H1 (cell line): ENCODE measurements around the gene CDRT4. TPM values are rescaled to one million over a fixed set of nuclear protein-coding genes. Genes with fewer than 3 reads are reported as not detected.

Experiments
- CTCF ChIA-PET: fragments of 300-600 bp; sonication (Branson Sonifier 250); formaldehyde crosslinking; loops from one replicate; lab custom pipeline; 2021; ENCODE audit not compliant: partially characterized antibody; lab: Charles Lee
- POLR2A ChIA-PET: fragments of 300-600 bp; sonication (Branson Sonifier 250); formaldehyde crosslinking; loops from one replicate; lab custom pipeline; 2021; ENCODE audit warnings: inconsistent platforms; ENCODE audit not compliant: partially characterized antibody; lab: Charles Lee
- DNase-seq, 2 experiments: peaks; one replicate each; pipeline versions ENCODE4 v3.0.0 to v3.0.0-alpha.2; 2010 to 2022; ENCODE audit warnings: low spot score in 2 of 2, low read depth in 1 of 2, mixed read lengths in 1 of 2
- FAIRE-seq: peaks from 2 replicates; lab custom pipeline; 2011; peaks lifted over from hg19 to GRCh38; lab: Jason Lieb, UNC
- H2AFZ ChIP-seq: 2 replicates; pipeline ENCODE4 v1.8.1; 2012; ENCODE audit warnings: low read length, inconsistent platforms
- H2AK5ac ChIP-seq: 2 replicates; pipeline ENCODE4 v1.6.1; 2013; ENCODE audit warnings: low read depth, low read length
- H2BK120ac ChIP-seq: replicated peaks from 2 replicates; pipeline ENCODE3; 2013; ENCODE audit warnings: low read depth, low read length, inconsistent platforms
- H2BK12ac ChIP-seq: 2 replicates; pipeline ENCODE4 v1.6.1; 2013; ENCODE audit warnings: low read depth, low read length
- H2BK15ac ChIP-seq: 2 replicates; pipeline ENCODE4 v1.6.1; 2013; ENCODE audit warnings: low read length
- H2BK20ac ChIP-seq: 2 replicates; pipeline ENCODE4 v1.6.1; 2013; ENCODE audit warnings: low read length
- H2BK5ac ChIP-seq: 2 replicates; pipeline ENCODE4 v1.6.1; 2013; ENCODE audit warnings: low read depth, low read length
- H3K14ac ChIP-seq: 2 replicates; pipeline ENCODE4 v1.6.1; 2013; ENCODE audit warnings: inconsistent platforms; ENCODE audit not compliant: insufficient read length
- H3K18ac ChIP-seq: 2 replicates; pipeline ENCODE4 v1.6.1; 2013; ENCODE audit warnings: low read length; ENCODE audit errors: extremely low read depth
- H3K23ac ChIP-seq: 2 replicates; pipeline ENCODE4 v1.6.1; 2013; ENCODE audit warnings: inconsistent platforms; ENCODE audit not compliant: insufficient read length
- H3K23me2 ChIP-seq: 2 replicates; pipeline ENCODE4 v1.6.1; 2013; ENCODE audit warnings: low read depth, low read length
- H3K27ac ChIP-seq: 2 replicates; pipeline ENCODE4 v1.6.1; 2011; ENCODE audit warnings: low read depth, low read length, inconsistent platforms
- H3K27me3 ChIP-seq, 4 experiments: replicated peaks in 1 of 4; 1 replicate in 1 of 4; 2 replicates in 3 of 4; pipeline versions ENCODE4 v1.6.1 to v1.8.1; 2011 to 2013; ENCODE audit warnings: low read length in 3 of 4, mild to moderate bottlenecking in 3 of 4, inconsistent platforms in 2 of 4, mixed read lengths in 2 of 4, moderate library complexity in 1 of 4; ENCODE audit not compliant: control insufficient read depth in 3 of 4, insufficient read depth in 3 of 4; ENCODE audit errors: extremely low read depth in 1 of 4
- H3K36me3 ChIP-seq, 4 experiments: 2 replicates each; pipeline versions ENCODE4 v1.6.1 to v1.8.1; 2011 to 2013; ENCODE audit warnings: mild to moderate bottlenecking in 4 of 4, low read length in 3 of 4, moderate library complexity in 2 of 4, control low read depth in 1 of 4, inconsistent platforms in 1 of 4; ENCODE audit not compliant: insufficient read depth in 4 of 4, control insufficient read depth in 2 of 4
- H3K4ac ChIP-seq: replicated peaks from 2 replicates; pipeline ENCODE3; 2013; ENCODE audit warnings: low read length, low read depth, mixed read lengths, inconsistent platforms; ENCODE audit not compliant: insufficient read length
- H3K4me1 ChIP-seq, 4 experiments: replicated peaks in 1 of 4; 1 replicate in 1 of 4; 2 replicates in 3 of 4; pipeline versions ENCODE4 v1.6.1 to v1.8.1; 2011 to 2013; ENCODE audit warnings: low read length in 3 of 4, inconsistent platforms in 2 of 4, mixed read lengths in 1 of 4; ENCODE audit not compliant: insufficient read depth in 4 of 4, control insufficient read depth in 3 of 4
- H3K4me2 ChIP-seq, 2 experiments: 2 replicates each; pipeline versions ENCODE4 v1.6.1 to v1.8.1; 2011 to 2013; ENCODE audit warnings: low read depth in 2 of 2, low read length in 2 of 2, control low read depth in 1 of 2, inconsistent platforms in 1 of 2, mild to moderate bottlenecking in 1 of 2; ENCODE audit not compliant: insufficient read depth in 1 of 2
- H3K4me3 ChIP-seq, 4 experiments: fragments of 200-600, 300-600 bp in 1 of 4; sonication (generic), shearing (Covaris generic), sonication (Bioruptor Twin) in 1 of 4; 2 replicates each; pipeline versions ENCODE4 v1.5.1 to v1.8.1; 2011 to 2016; ENCODE audit warnings: low read length in 4 of 4, low read depth in 3 of 4, control low read depth in 2 of 4, inconsistent platforms in 2 of 4, mild to moderate bottlenecking in 2 of 4, mixed read lengths in 1 of 4, moderate library complexity in 1 of 4; ENCODE audit not compliant: insufficient read depth in 2 of 4; ENCODE audit errors: extremely low read depth in 1 of 4
- H3K56ac ChIP-seq: replicated peaks from 2 replicates; pipeline ENCODE3; 2013; ENCODE audit warnings: low read depth, mild to moderate bottlenecking, mixed read lengths, low read length, inconsistent platforms; ENCODE audit not compliant: insufficient read length
- H3K79me1 ChIP-seq: 2 replicates; pipeline ENCODE4 v1.6.1; 2013; ENCODE audit warnings: low read depth, low read length, control low read depth
- H3K79me2 ChIP-seq, 2 experiments: 2 replicates each; pipeline versions ENCODE4 v1.6.1 to v1.8.1; 2012 to 2013; ENCODE audit warnings: low read length in 2 of 2, mild to moderate bottlenecking in 2 of 2, inconsistent platforms in 1 of 2; ENCODE audit not compliant: insufficient read depth in 2 of 2, control insufficient read depth in 1 of 2
- H3K9ac ChIP-seq, 4 experiments: replicated peaks in 1 of 4; 1 replicate in 1 of 4; 2 replicates in 3 of 4; pipeline versions ENCODE4 v1.6.1 to v1.8.1; 2011 to 2013; ENCODE audit warnings: low read depth in 3 of 4, low read length in 3 of 4, control low read depth in 2 of 4, mild to moderate bottlenecking in 2 of 4, moderate library complexity in 2 of 4, inconsistent platforms in 1 of 4; ENCODE audit errors: extremely low read depth in 1 of 4
- H3K9me3 ChIP-seq, 2 experiments: 2 replicates each; pipeline versions ENCODE4 v1.6.1 to v1.8.1; 2012 to 2013; ENCODE audit warnings: mild to moderate bottlenecking in 2 of 2, moderate library complexity in 2 of 2, control low read depth in 1 of 2, inconsistent platforms in 1 of 2, low read depth in 1 of 2, low read length in 1 of 2, mixed read lengths in 1 of 2; ENCODE audit not compliant: insufficient read depth in 2 of 2
- H4K20me1 ChIP-seq, 2 experiments: replicated peaks in 1 of 2; 2 replicates each; pipeline versions ENCODE3 to v1.8.1; 2011 to 2013; ENCODE audit warnings: inconsistent platforms in 2 of 2, low read length in 2 of 2, mild to moderate bottlenecking in 1 of 2; ENCODE audit not compliant: insufficient read depth in 2 of 2, control insufficient read depth in 1 of 2
- H4K5ac ChIP-seq: 2 replicates; pipeline ENCODE4 v1.6.1; 2013; ENCODE audit warnings: low read length, low read depth, mixed read lengths, inconsistent platforms; ENCODE audit not compliant: insufficient read length
- H4K8ac ChIP-seq: 2 replicates; pipeline ENCODE4 v1.8.0; 2013; ENCODE audit warnings: mild to moderate bottlenecking, moderate library complexity, low read length, inconsistent platforms; ENCODE audit not compliant: insufficient read depth; ENCODE audit errors: extremely low read depth
- H4K91ac ChIP-seq: replicated peaks from 2 replicates; pipeline ENCODE3; 2013; ENCODE audit warnings: low read length, mixed read lengths, inconsistent platforms; ENCODE audit not compliant: insufficient read length
- HDAC6 ChIP-seq: IDR thresholded peaks from one replicate; pipeline ENCODE4 v1.7.1; 2012; ENCODE audit warnings: low read depth, mild to moderate bottlenecking, inconsistent platforms, low read length, moderate library complexity
- POLR2A ChIP-seq, 2 experiments: IDR thresholded peaks; 1 replicate in 1 of 2; 2 replicates in 1 of 2; pipeline ENCODE4 v1.6.1; 2011; ENCODE audit warnings: low read depth in 2 of 2, low read length in 2 of 2, mild to moderate bottlenecking in 2 of 2; ENCODE audit errors: control extremely low read depth in 1 of 2
- WGBS, 2 experiments: shearing (Covaris generic) in 1 of 2; methylation state at CpG; one replicate each; pipeline versions ENCODE4 v1.1.6 to v1.1.7; 2013 to 2015; ENCODE audit warnings: low lambda C conversion rate in 2 of 2, mixed read lengths in 2 of 2, inconsistent platforms in 1 of 2, low coverage in 1 of 2, missing lambda C conversion rate in 1 of 2; ENCODE audit not compliant: insufficient replicate concordance in 2 of 2, insufficient coverage in 1 of 2, insufficient read length in 1 of 2; ENCODE audit errors: extremely low coverage in 1 of 2, missing lambda C conversion rate in 1 of 2; 5-methylcytosine and 5-hydroxymethylcytosine counted together
- polyA plus RNA-seq, 7 experiments: library from polyadenylated mRNA; depleted of rRNA in 3 of 7; stranded (reverse) in 5 of 7; unstranded in 2 of 7; fragments of >200 nt in 5 of 7; fragments of 200-250 nt in 2 of 7; gene quantifications; 1 replicate in 5 of 7; 2 replicates in 1 of 7; 4 replicates in 1 of 7; pipeline versions ENCODE4 v1.2.1 to v1.2.3, GENCODE V29; 2011 to 2013; ENCODE audit warnings: missing spikeins in 2 of 7, mixed read lengths in 2 of 7
- total RNA-seq: library from RNA; stranded (reverse); fragmentation: NEBNext Ultra II Directional; extraction: Animal tissue kit (Norgen Biotek cat#: 25700); gene quantifications from 2 replicates; pipeline ENCODE4 v1.2.1, GENCODE V29; 2021

Gene CDRT4
- total and polyA plus RNA-seq, 2 of the 8 experiments (the other 6 are each of a cell fraction or from before 2014, with no cell fraction given), result 2.6 to 5.6 TPM

DNA sequence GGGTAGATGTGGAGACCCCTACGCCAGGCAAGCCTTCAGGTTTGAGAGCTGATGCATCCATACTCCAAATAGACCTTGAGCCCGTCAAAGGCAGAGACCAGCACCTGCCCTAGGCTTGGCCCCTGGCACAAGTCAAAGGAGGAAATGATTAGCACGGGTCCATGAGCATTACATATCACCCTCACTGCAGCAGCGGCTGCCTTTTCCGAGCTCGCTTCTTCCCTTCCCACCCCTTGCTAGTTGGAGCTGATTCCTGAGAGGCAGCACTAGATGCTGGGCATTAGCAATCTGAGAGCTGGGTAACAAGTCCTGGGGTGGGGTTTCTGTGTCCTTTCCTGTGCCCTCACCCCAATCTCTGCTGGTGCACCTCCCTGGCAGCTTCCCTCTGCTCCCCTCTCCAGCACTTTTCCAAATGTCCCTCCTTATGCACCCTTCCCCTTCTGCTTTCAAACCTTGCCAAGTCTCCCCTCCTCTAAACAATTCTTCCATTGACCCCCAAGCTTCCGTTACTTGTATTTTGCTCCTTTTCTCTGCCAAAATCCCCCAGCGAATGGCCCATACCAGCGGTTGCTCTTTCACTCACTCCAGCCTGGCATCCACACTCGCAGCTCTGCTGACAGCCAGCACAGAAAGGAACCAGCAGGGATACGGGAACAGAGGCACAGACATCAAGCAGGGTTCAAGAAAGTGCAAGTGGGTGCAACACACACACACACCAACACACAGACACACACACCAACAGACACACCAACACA lies 3.0 kb downstream of the CDRT4 start:
- H2BK120ac ChIP-seq, result no peak overlapping the region
- FAIRE-seq (no peak), DNase-seq (no peak)
- H3K79me2 ChIP-seq, result no peaks in the 10 kb centered on the region
- H3K79me1 ChIP-seq, result peaks cover 8% of the 10 kb centered on the region; the same call in 1 of the 2 replicates
- H2BK12ac ChIP-seq, result peak overlapping the region; percentile 52; the same call in 1 of the 2 replicates
- no peak overlapping the region for H2BK20ac ChIP-seq
- H3K4ac ChIP-seq, result no peak overlapping the region
- H4K5ac ChIP-seq, result no peak overlapping the region
- TF ChIP-seq POLR2A (IDR thresholded peaks at IDR 0.05; ENCODE audit: control extremely low read depth in 1 of 2, low read depth in 2 of 2, low read length in 2 of 2) (no peak), HDAC6 (no peak)
- peaks cover 0 to 10% of the 10 kb centered on the region in 2 experiments for H4K20me1 ChIP-seq
- no peak overlapping the region for H2AFZ ChIP-seq
- no peak overlapping the region for H3K14ac ChIP-seq
- no peak overlapping the region for H3K18ac ChIP-seq
- H3K56ac ChIP-seq, result peak overlapping the region; percentile 96
- H2BK15ac ChIP-seq, result peak overlapping the region; percentile 82; the same call in 1 of the 2 replicates
- H3K23me2 ChIP-seq, result peaks cover 10% of the 10 kb centered on the region
- no peak overlapping the region for H3K4me3 ChIP-seq
- ChIA-PET POLR2A (interaction anchor here (0.9 kb wide), 1 partner anchor 9 kb away, joined by 3 read pairs; no protein-coding TSS in a partner anchor), CTCF (interaction anchor here (0.6 to 2.3 kb wide), 7 partner anchors 9 to 251 kb away, joined by 3 to 10 read pairs (median 4); no protein-coding TSS in a partner anchor)
- peaks cover 0 to 3% (median 0%) of the 10 kb centered on the region in 4 experiments; a peak in 1 of 7 replicates for H3K4me1 ChIP-seq
- H4K91ac ChIP-seq, result no peak overlapping the region
- no peaks in the 10 kb centered on the region for H3K9me3 ChIP-seq
- no peak overlapping the region for H3K23ac ChIP-seq
- no peak overlapping the region for H4K8ac ChIP-seq
- no peak overlapping the region; a peak in 1 of 4 replicates for H3K4me2 ChIP-seq
- peak overlapping the region in 1 of 4 experiments; percentile 18; a peak in 2 of 7 replicates for H3K9ac ChIP-seq
- H2AK5ac ChIP-seq, result peak overlapping the region; percentile 99; the same call in 1 of the 2 replicates
- H3K36me3 ChIP-seq, result no peaks in the 10 kb centered on the region; a peak in 1 of 8 replicates
- peak overlapping the region; percentile 67; the same call in 1 of the 2 replicates for H2BK5ac ChIP-seq
- H3K27ac ChIP-seq, result no peak overlapping the region
- H3K27me3 ChIP-seq, result 0 out of 7 replicates have a peak, but pooled peaks cover 0 to 3% (median 0%) of the 10 kb centered on the region in 4 experiments
- 92% methylated on average over 11 of the region's 11 CpGs; no CpG with 5 or more reads in 1 of the 2 experiments for WGBS, 2 experiments
